A549 (cell line): ENCODE results near the gene ADAM8. TPM values are rescaled to one million over a fixed set of nuclear protein-coding genes. Genes with fewer than 3 reads are reported as not detected.
A peak's percentile ranks its signal among the peaks of the same experiment; 100 is the strongest.

ENCODE experiments used
- ATAC-seq, 2 experiments: fragments of 200-7000 bp in 1 of 2; fragments of >200 bp in 1 of 2; cut with Nextera tagmentation in 1 of 2; cut with Tn5 transposase in 1 of 2; 3 replicates each; pipeline versions ENCODE4 v1.8.0 to v1.9.1; 2018 to 2020; ENCODE audit warnings: mild to moderate bottlenecking in 1 of 2, moderate library complexity in 1 of 2
- CTCF ChIA-PET: fragments of 300-600 bp; sonication (Branson Sonifier 250); formaldehyde crosslinking; extraction: SDS; loops from one replicate; lab custom pipeline; 2021; ENCODE audit warnings: antibody characterized with exemption, inconsistent platforms; lab: Yijun Ruan, JAX
- POLR2A ChIA-PET: fragments of 350-600 bp; formaldehyde crosslinking; extraction: SDS; loops from one replicate; lab custom pipeline; 2021; ENCODE audit warnings: antibody characterized with exemption, inconsistent platforms; lab: Yijun Ruan, JAX
- DNase-seq, 2 experiments: peaks; one replicate each; pipeline versions ENCODE4 v3.0.0 to v3.0.0-alpha.2; 2011 to 2016; ENCODE audit warnings: low read depth in 1 of 2, low spot score in 1 of 2
- FAIRE-seq: peaks from 2 replicates; lab custom pipeline; 2011; peaks lifted over from hg19 to GRCh38; lab: Jason Lieb, UNC
- H3K27ac ChIP-seq, 2 experiments: fragments of >200 bp; sonication (Bioruptor Twin); formaldehyde crosslinking; 3 replicates each; pipeline ENCODE4 v1.5.1; 2016 to 2017
- H3K4me1 ChIP-seq: fragments of >200 bp; sonication (Bioruptor Twin); formaldehyde crosslinking; 3 replicates; pipeline ENCODE4 v1.6.1; 2016
- H3K4me2 ChIP-seq: fragments of >200 bp; sonication (Bioruptor Twin); formaldehyde crosslinking; 3 replicates; pipeline ENCODE4 v1.6.1; 2016
- H3K4me3 ChIP-seq: fragments of >200 bp; sonication (Bioruptor Twin); formaldehyde crosslinking; 3 replicates; pipeline ENCODE4 v1.5.1; 2016
- H3K9me3 ChIP-seq: fragments of >200 bp; sonication (Bioruptor Twin); formaldehyde crosslinking; 3 replicates; pipeline ENCODE4 v1.6.1; 2016
- CBX2 ChIP-seq: fragments of 200-600 bp; sonication (generic); IDR thresholded peaks from 2 replicates; pipeline ENCODE4 v1.6.1; 2016; ENCODE audit warnings: low read depth, mild to moderate bottlenecking, borderline replicate concordance
- CHD2 ChIP-seq: fragments of 150-350 bp; IDR thresholded peaks from 2 replicates; pipeline ENCODE4 v1.6.1; 2014; ENCODE audit warnings: low read length; ENCODE audit not compliant: partially characterized antibody
- E2F6 ChIP-seq: IDR thresholded peaks from 2 replicates; pipeline ENCODE4 v1.6.1; 2012; ENCODE audit warnings: low read depth, borderline replicate concordance
- EHF ChIP-seq: fragments of 250-450 bp; sonication (Bioruptor Pico); IDR thresholded peaks from 2 replicates; pipeline ENCODE4 v1.5.0; 2020; ENCODE audit warnings: mild to moderate bottlenecking
- EHMT2 ChIP-seq: fragments of 200-600 bp; sonication (generic); IDR thresholded peaks from 2 replicates; pipeline ENCODE4 v1.6.1; 2016; ENCODE audit warnings: antibody characterized with exemption, low read depth, mild to moderate bottlenecking, moderate library complexity
- EP300 ChIP-seq, 2 experiments: fragments of >200 bp; sonication (Bioruptor Twin); formaldehyde crosslinking; IDR thresholded peaks; 2 replicates in 1 of 2; 3 replicates in 1 of 2; pipeline ENCODE4 v1.6.1; 2016 to 2017
- ESRRA ChIP-seq: fragments of 150-350 bp; IDR thresholded peaks from 2 replicates; pipeline ENCODE4 v1.6.1; 2014; ENCODE audit warnings: mild to moderate bottlenecking, low read length, borderline replicate concordance
- FOSB ChIP-seq: fragments of 250-450 bp; sonication (Bioruptor Pico); IDR thresholded peaks from 2 replicates; pipeline ENCODE4 v1.5.0; 2020; ENCODE audit warnings: mild to moderate bottlenecking, moderate library complexity
- HOXB13 ChIP-seq: fragments of 250-450 bp; sonication (Bioruptor Pico); IDR thresholded peaks from 2 replicates; pipeline ENCODE4 v1.5.0; 2020; ENCODE audit warnings: low read depth, mild to moderate bottlenecking, moderate library complexity
- HOXB5 ChIP-seq: fragments of 250-450 bp; sonication (Bioruptor Pico); IDR thresholded peaks from 2 replicates; pipeline ENCODE4 v1.5.0; 2020; ENCODE audit warnings: mild to moderate bottlenecking, moderate library complexity
- JUN ChIP-seq, 2 experiments: fragments of >200 bp; sonication (Bioruptor Twin); formaldehyde crosslinking; IDR thresholded peaks; 2 replicates in 1 of 2; 3 replicates in 1 of 2; pipeline ENCODE4 v1.6.1; 2016 to 2017
- JUNB ChIP-seq: fragments of >200 bp; sonication (Bioruptor Twin); formaldehyde crosslinking; IDR thresholded peaks from 2 replicates; pipeline ENCODE4 v1.6.1; 2016
- KDM5A ChIP-seq: fragments of 200-600 bp; sonication (generic); IDR thresholded peaks from 2 replicates; pipeline ENCODE4 v1.6.1; 2016; ENCODE audit warnings: antibody characterized with exemption, mild to moderate bottlenecking
- MYC ChIP-seq: IDR thresholded peaks from 2 replicates; pipeline ENCODE4 v1.6.1; 2012; ENCODE audit warnings: mild to moderate bottlenecking, inconsistent platforms, low read length, improper control_type of control experiment, borderline replicate concordance
- NFE2L2 ChIP-seq: fragments of 150-350 bp; conservative IDR thresholded peaks from 2 replicates; pipeline ENCODE4 v1.6.1; 2014; ENCODE audit warnings: low read length
- NR3C1 ChIP-seq: fragments of >200 bp; sonication (Bioruptor Twin); formaldehyde crosslinking; IDR thresholded peaks from 3 replicates; pipeline ENCODE4 v1.6.1; 2017
- PBX3 ChIP-seq: IDR thresholded peaks from 2 replicates; pipeline ENCODE4 v1.6.1; 2012
- POLR2AphosphoS2 ChIP-seq: conservative IDR thresholded peaks from 2 replicates; pipeline ENCODE4 v1.6.1; 2012; ENCODE audit warnings: low read length, improper control_type of control experiment, inconsistent platforms
- RARB ChIP-seq: fragments of 250-450 bp; sonication (Bioruptor Pico); IDR thresholded peaks from 2 replicates; pipeline ENCODE4 v1.8.0; 2021; ENCODE audit warnings: mild to moderate bottlenecking, moderate library complexity
- RFX5 ChIP-seq: fragments of 450-650 bp; IDR thresholded peaks from 2 replicates; pipeline ENCODE4 v1.7.1; 2014; ENCODE audit warnings: antibody characterized with exemption, mild to moderate bottlenecking, moderate library complexity
- RNF2 ChIP-seq: fragments of 200-600 bp; sonication (generic); IDR thresholded peaks from 2 replicates; pipeline ENCODE4 v1.6.1; 2016; ENCODE audit warnings: low read depth, mild to moderate bottlenecking, antibody characterized with exemption, moderate library complexity, borderline replicate concordance
- SREBF2 ChIP-seq: fragments of 450-650 bp; IDR thresholded peaks from 2 replicates; pipeline ENCODE4 v1.6.1; 2014; ENCODE audit warnings: mild to moderate bottlenecking, moderate library complexity
- TFCP2L1 ChIP-seq: fragments of 250-450 bp; sonication (Bioruptor Pico); IDR thresholded peaks from 2 replicates; pipeline ENCODE4 v1.5.0; 2021; ENCODE audit warnings: mild to moderate bottlenecking
- TP53 ChIP-seq: fragments of 250-450 bp; sonication (Bioruptor Pico); IDR thresholded peaks from 2 replicates; pipeline ENCODE4 v1.5.0; 2021; ENCODE audit warnings: mild to moderate bottlenecking, moderate library complexity
- USF2 ChIP-seq: fragments of 450-650 bp; IDR thresholded peaks from 2 replicates; pipeline ENCODE4 v1.6.1; 2014; ENCODE audit warnings: antibody characterized with exemption
- ZSCAN20 ChIP-seq: fragments of 250-450 bp; sonication (Bioruptor Pico); IDR thresholded peaks from 2 replicates; pipeline ENCODE4 v1.8.0; 2022; ENCODE audit warnings: mild to moderate bottlenecking, moderate library complexity
- WGBS: methylation state at CpG from one replicate; pipeline ENCODE4 v1.1.6; 2017; ENCODE audit errors: missing lambda C conversion rate; 5-methylcytosine and 5-hydroxymethylcytosine counted together
- polyA plus RNA-seq, 4 experiments: library from polyadenylated mRNA; depleted of rRNA in 3 of 4; stranded (reverse); fragments of >200 nt; fragmentation: RNase III in 1 of 4; extraction: RNeasy Plus Mini Kit Qiagen cat#74134 plus additional on column Dnase treatment in 1 of 4; gene quantifications; 2 replicates in 3 of 4; 3 replicates in 1 of 4; pipeline ENCODE4 v1.2.3, GENCODE V29; 2011 to 2017
- TF ChIP-seq, protein P1 (sequence below): fragments of 250-450 bp; sonication (Bioruptor Pico); IDR thresholded peaks from 2 replicates; pipeline ENCODE4 v1.5.0; 2021; ENCODE audit warnings: mild to moderate bottlenecking, moderate library complexity, borderline replicate concordance
- TF ChIP-seq, protein P2 (sequence below): fragments of 200-600 bp; sonication (generic); IDR thresholded peaks from 2 replicates; pipeline ENCODE4 v1.6.1; 2016; ENCODE audit warnings: antibody characterized with exemption, mild to moderate bottlenecking, moderate library complexity

ADAM8 gene
- polyA plus RNA-seq, 2 of the 4 experiments (the other 2 are of a cell fraction) = 1.4 to 4.1 TPM

GRCh38 chr10:133309100-133309719 is 32.5 kb upstream of the ADAM8 start:
- H3K27ac ChIP-seq = peak overlapping the region; percentile 92 to 97
- H3K4me2 ChIP-seq = peak overlapping the region; percentile 98
- FAIRE-seq (no peak), DNase-seq (peak; percentile 53 to 95), ATAC-seq (peak; percentile 46 to 83)
- CTCF ChIA-PET = interaction anchor here (1.0 to 1.8 kb wide), 2 partner anchors 12 to 20 kb away, joined by 4 to 5 read pairs; no protein-coding TSS in a partner anchor
- POLR2A ChIA-PET = no interaction called here
- 65% methylated on average over 17 of the region's 46 CpGs for WGBS
- H3K9me3 ChIP-seq = no peaks in the 10 kb centered on the region
- no peak for TF ChIP-seq CBX2
- TF ChIP-seq FOSB = no peak
- TF ChIP-seq RARB = no peak
- peak in 1 of 2 experiments; percentile 39; a peak in 2 of 5 replicates for TF ChIP-seq JUN (IDR thresholded peaks at IDR 0.05)
- H3K4me1 ChIP-seq = peaks cover 17% of the 10 kb centered on the region
- peak overlapping the region; percentile 94 for H3K4me3 ChIP-seq

- DNase-seq (peak; percentile 74 to 87), FAIRE-seq (no peak), ATAC-seq (peak; percentile 83 to 86)
- Histone ChIP-seq H3K4me1 (peaks cover 14% of the 10 kb centered on the region), H3K9me3 (no peaks in the 10 kb centered on the region), H3K4me3 (peak within 1 kb of the TSS; percentile 94), H3K4me2 (peak within 1 kb of the TSS; percentile 98), H3K27ac (peak within 1 kb of the TSS; percentile 92 to 97)
- CTCF ChIA-PET = interaction anchor here (0.8 to 2.9 kb wide), 20 partner anchors 10 to 150 kb away, joined by 3 to 22 read pairs (median 6); partner anchors contain the start of gene ADAM8
- WGBS = 3% methylated on average over 27 of the region's 89 CpGs
- POLR2A ChIA-PET = interaction anchor here (0.9 kb wide), 1 partner anchor 49 kb away, joined by 3 read pairs; no protein-coding TSS in a partner anchor
- TF ChIP-seq RARB (no peak), SREBF2 (no peak), KDM5A (peak; percentile 46; the same call in 1 of the 2 replicates), HOXB13 (CRISPR knock-in tag) (no peak), NR3C1 (no peak), E2F6 (no peak), RFX5 (peak; percentile 63; the same call in 1 of the 2 replicates), POLR2AphosphoS2 (no peak), RNF2 (no peak), HOXB5 (peak; percentile 39; the same call in 1 of the 2 replicates), NFE2L2 (no peak), CHD2 (no peak), ZSCAN20 (CRISPR knock-in tag) (no peak), PBX3 (no peak), EP300 (IDR thresholded peaks at IDR 0.05) (no peak), EHF (CRISPR knock-in tag) (no peak), TP53 (CRISPR knock-in tag) (no peak), USF2 (no peak), EHMT2 (no peak), TFCP2L1 (CRISPR knock-in tag) (no peak), MYC (no peak), JUNB (no peak), CBX2 (no peak), ESRRA (no peak)
- TF ChIP-seq, protein P1, sequence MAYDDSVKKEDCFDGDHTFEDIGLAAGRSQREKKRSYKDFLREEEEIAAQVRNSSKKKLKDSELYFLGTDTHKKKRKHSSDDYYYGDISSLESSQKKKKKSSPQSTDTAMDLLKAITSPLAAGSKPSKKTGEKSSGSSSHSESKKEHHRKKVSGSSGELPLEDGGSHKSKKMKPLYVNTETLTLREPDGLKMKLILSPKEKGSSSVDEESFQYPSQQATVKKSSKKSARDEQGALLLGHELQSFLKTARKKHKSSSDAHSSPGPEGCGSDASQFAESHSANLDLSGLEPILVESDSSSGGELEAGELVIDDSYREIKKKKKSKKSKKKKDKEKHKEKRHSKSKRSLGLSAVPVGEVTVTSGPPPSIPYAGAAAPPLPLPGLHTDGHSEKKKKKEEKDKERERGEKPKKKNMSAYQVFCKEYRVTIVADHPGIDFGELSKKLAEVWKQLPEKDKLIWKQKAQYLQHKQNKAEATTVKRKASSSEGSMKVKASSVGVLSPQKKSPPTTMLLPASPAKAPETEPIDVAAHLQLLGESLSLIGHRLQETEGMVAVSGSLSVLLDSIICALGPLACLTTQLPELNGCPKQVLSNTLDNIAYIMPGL = peak; percentile 76
- TF ChIP-seq, protein P2, sequence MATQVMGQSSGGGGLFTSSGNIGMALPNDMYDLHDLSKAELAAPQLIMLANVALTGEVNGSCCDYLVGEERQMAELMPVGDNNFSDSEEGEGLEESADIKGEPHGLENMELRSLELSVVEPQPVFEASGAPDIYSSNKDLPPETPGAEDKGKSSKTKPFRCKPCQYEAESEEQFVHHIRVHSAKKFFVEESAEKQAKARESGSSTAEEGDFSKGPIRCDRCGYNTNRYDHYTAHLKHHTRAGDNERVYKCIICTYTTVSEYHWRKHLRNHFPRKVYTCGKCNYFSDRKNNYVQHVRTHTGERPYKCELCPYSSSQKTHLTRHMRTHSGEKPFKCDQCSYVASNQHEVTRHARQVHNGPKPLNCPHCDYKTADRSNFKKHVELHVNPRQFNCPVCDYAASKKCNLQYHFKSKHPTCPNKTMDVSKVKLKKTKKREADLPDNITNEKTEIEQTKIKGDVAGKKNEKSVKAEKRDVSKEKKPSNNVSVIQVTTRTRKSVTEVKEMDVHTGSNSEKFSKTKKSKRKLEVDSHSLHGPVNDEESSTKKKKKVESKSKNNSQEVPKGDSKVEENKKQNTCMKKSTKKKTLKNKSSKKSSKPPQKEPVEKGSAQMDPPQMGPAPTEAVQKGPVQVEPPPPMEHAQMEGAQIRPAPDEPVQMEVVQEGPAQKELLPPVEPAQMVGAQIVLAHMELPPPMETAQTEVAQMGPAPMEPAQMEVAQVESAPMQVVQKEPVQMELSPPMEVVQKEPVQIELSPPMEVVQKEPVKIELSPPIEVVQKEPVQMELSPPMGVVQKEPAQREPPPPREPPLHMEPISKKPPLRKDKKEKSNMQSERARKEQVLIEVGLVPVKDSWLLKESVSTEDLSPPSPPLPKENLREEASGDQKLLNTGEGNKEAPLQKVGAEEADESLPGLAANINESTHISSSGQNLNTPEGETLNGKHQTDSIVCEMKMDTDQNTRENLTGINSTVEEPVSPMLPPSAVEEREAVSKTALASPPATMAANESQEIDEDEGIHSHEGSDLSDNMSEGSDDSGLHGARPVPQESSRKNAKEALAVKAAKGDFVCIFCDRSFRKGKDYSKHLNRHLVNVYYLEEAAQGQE = no peak
Observed at GRCh38 chr10:133308421-133309099, 31.9 kb upstream of the ADAM8 start, which contains the start of the genes TUBGCP2 and ZNF511. Gene TUBGCP2, minus strand, starts transcription at chr10:133308872. Its CDS starts 5,931 bp downstream, at chr10:133302941. Gene ZNF511, plus strand, starts transcription at chr10:133308914. Its CDS starts 30 bp downstream, at chr10:133308944.
